GM18520 (cell line): ENCODE measurements around the gene IDH3G.

Experiments used
- ATAC-seq: cut with Tn5 transposase; IDR thresholded peaks from one replicate; pipeline ENCODE4 v1.9.1; 2021; ENCODE audit not compliant: unreplicated experiment

Gene IDH3G

DNA sequence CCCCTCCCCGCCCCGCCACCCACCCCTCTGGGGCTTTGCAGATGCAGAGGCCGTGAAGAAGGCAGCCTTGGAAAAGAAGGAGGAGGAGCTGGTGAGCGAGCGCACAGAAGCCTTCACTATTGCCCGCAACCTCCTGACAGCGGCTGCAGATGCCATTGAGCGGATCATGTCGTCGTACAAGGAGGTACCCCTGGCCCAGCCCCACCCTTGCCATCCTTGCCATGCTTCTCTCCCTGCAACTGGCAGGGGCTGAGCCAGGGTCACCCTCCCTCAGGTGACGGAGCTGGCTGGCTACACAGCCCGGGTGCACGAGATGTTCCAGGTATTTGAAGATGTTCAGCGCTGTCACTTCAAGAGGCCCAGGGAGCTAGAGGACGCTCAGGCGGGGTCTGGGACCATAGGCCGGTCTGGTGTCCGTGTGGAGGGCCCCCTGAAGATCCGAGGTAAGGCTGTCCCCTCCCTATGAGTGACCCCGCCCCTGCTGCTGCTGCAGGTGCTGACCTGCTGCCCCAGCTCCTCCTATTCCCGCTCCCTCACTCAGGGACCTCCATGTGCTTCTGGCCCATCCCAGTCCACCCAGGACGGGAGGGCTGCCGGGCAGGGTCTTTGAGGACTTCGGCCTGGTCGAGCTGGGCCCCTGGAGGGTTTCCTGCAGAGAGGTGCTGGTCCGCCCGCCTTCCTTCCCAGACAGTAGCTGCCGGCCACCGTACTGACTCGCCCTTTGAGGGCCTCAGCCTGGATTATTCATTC lies 57.9 kb downstream of the IDH3G start:
- ATAC-seq: no peak
